ENCODE results near the gene TFPT.

TFPT gene

GRCh38 chr19:54115109-54116063 is at the start of gene TFPT, which contains the start of gene PRPF31:
Gene TFPT (minus strand): TSS chr19:54115657. CDS start chr19:54115269, 388 bp downstream.
Gene PRPF31 (plus strand): TSS chr19:54115754. CDS start chr19:54118279, 2,525 bp downstream.
- peak; percentile 96 for DNase-seq

GRCh38 chr19:54165222-54165621 is 49.8 kb upstream of the TFPT start:
- DNase-seq: no peak

- DNase-seq: peak; percentile 71
These were observed 49.1 kb upstream of the TFPT start for GRCh38 chr19:54164369-54165068.

GRCh38 chr19:54162884-54163283 is 47.4 kb upstream of the TFPT start:
- no peak for DNase-seq

GRCh38 chr19:54162241-54162805 is 46.9 kb upstream of the TFPT start:
- peak; percentile 84 for DNase-seq

GRCh38 chr19:54160854-54161253 is 45.4 kb upstream of the TFPT start:
- DNase-seq: no peak

- DNase-seq: no peak
These were observed 44.8 kb upstream of the TFPT start for GRCh38 chr19:54160182-54160811.

- DNase-seq: peak; percentile 99
These were observed 44.1 kb upstream of the TFPT start, which contains the start of gene LENG1 for GRCh38 chr19:54159352-54160181. Gene LENG1 (minus strand): TSS chr19:54159721. CDS start chr19:54159695, 26 bp downstream.

- DNase-seq: peak; percentile 52
These were observed 43.4 kb upstream of the TFPT start for GRCh38 chr19:54158812-54159351.

- DNase-seq: no peak
These were observed 41.5 kb upstream of the TFPT start for GRCh38 chr19:54156953-54157352.

GRCh38 chr19:54156490-54156889 is 41.0 kb upstream of the TFPT start:
- no peak for DNase-seq

GRCh38 chr19:54155694-54156093 is 40.2 kb upstream of the TFPT start:
- no peak for DNase-seq

GRCh38 chr19:54154603-54155345 is 39.3 kb upstream of the TFPT start:
- no peak for DNase-seq

- DNase-seq: no peak
These were observed 38.4 kb upstream of the TFPT start for GRCh38 chr19:54153731-54154326.

GRCh38 chr19:54152878-54153524 is 37.5 kb upstream of the TFPT start:
- DNase-seq: no peak

GRCh38 chr19:54152267-54152666 is 36.8 kb upstream of the TFPT start:
- DNase-seq: no peak

GRCh38 chr19:54151362-54152035 is 36.0 kb upstream of the TFPT start:
- no peak for DNase-seq

- no peak for DNase-seq
These were observed 33.8 kb upstream of the TFPT start for GRCh38 chr19:54149021-54149812.

Data from activated naive CD4-positive, alpha-beta T cell treated with Interleukin-2 at 50 U/mL for 16 hours (primary cell).